Measurements from ENCODE around the gene STKLD1. TPM values are rescaled to one million over a fixed set of nuclear protein-coding genes. Genes with fewer than 3 reads are reported as not detected.

STKLD1 gene
- total RNA-seq, 1 donor from 2014 or later, result 0.39 TPM

Other genes with a start within 250 kb of the STKLD1 start
- 14.3 and 15.4 TPM in 2 replicates for gene GBGT1, start 212.5 kb upstream of the STKLD1 start, total RNA-seq
- not detected in 2 replicates for gene OBP2B, start 167.1 kb upstream of the STKLD1 start, total RNA-seq
- gene ABO, start 101.2 kb upstream of the STKLD1 start, total RNA-seq, result 2.1 and 2.5 TPM in 2 replicates
- gene SURF6, start 40.2 kb upstream of the STKLD1 start, total RNA-seq, result 14.9 and 15.6 TPM in 2 replicates
- 31.4 and 32.0 TPM in 2 replicates for gene MED22, start 28.2 kb upstream of the STKLD1 start, total RNA-seq
- 1,761 and 1,774 TPM in 2 replicates for gene RPL7A, start 28.1 kb upstream of the STKLD1 start, total RNA-seq
- gene SURF1, start 19.9 kb upstream of the STKLD1 start, total RNA-seq, result 40.7 and 46.9 TPM in 2 replicates
- 17.5 and 21.2 TPM in 2 replicates for gene SURF2, start 19.8 kb upstream of the STKLD1 start, total RNA-seq
- 227 and 232 TPM in 2 replicates for gene SURF4, start 306 bp upstream of the STKLD1 start, total RNA-seq
- gene REXO4, start 41.6 kb downstream of the STKLD1 start, total RNA-seq, result 24.0 and 26.3 TPM in 2 replicates
- gene ADAMTS13, start 46.0 kb downstream of the STKLD1 start, total RNA-seq, result 1.7 and 2.5 TPM in 2 replicates
- 0.78 and 1.3 TPM in 2 replicates for gene CACFD1, start 83.6 kb downstream of the STKLD1 start, total RNA-seq
- 3.2 and 4.2 TPM in 2 replicates for gene SLC2A6, start 102.7 kb downstream of the STKLD1 start, total RNA-seq
- not detected in 2 replicates for gene MYMK, start 148.6 kb downstream of the STKLD1 start, total RNA-seq
- not detected in 2 replicates for gene ADAMTSL2, start 158.3 kb downstream of the STKLD1 start, total RNA-seq
- not detected in 2 replicates for gene FAM163B, start 233.0 kb downstream of the STKLD1 start, total RNA-seq

All from T-helper 1 cell treated with Interleukin-12 subunit alpha and Interleukin-12 subunit beta and Interleukin-4 antibody, amounts not matched to agents 30 ng/mL and 1 ng/mL, for 36 hours (primary cell).